Measurements from ENCODE around the gene FBXO15.

FBXO15 gene

GRCh38 chr18:74147491-74147778 lies 199 bp downstream of the FBXO15 start:
- H3K4me3 ChIP-seq (replicated peaks; ENCODE audit: low read depth, low read length), result peak overlapping the region; percentile 100
- TF ChIP-seq CTCF (IDR thresholded peaks at IDR 0.05; ENCODE audit: low read length, missing control alignments), result no peak

GRCh38 chr18:74146756-74147155 lies 878 bp downstream of the FBXO15 start:
- DNase-seq (ENCODE audit: low read depth), result no peak
- TF ChIP-seq CTCF (IDR thresholded peaks at IDR 0.05; ENCODE audit: low read length, missing control alignments), result no peak
- no peak overlapping the region for H3K4me3 ChIP-seq (replicated peaks; ENCODE audit: low read depth, low read length)

More at GRCh38 chr18:74147491-74147778, 199 bp downstream of the FBXO15 start:
- DNase-seq (ENCODE audit: low read depth), result no peak

GRCh38 chr18:74142252-74142651 lies 5.4 kb downstream of the FBXO15 start:
- no peak for DNase-seq (ENCODE audit: low read depth)
- no peak overlapping the region for H3K4me3 ChIP-seq (replicated peaks; ENCODE audit: low read depth, low read length)
- TF ChIP-seq CTCF (IDR thresholded peaks at IDR 0.05; ENCODE audit: low read length, missing control alignments), result no peak

GRCh38 chr18:74141667-74142066 lies 6.0 kb downstream of the FBXO15 start:
- DNase-seq (ENCODE audit: low read depth), result no peak
- no peak overlapping the region for H3K4me3 ChIP-seq (replicated peaks; ENCODE audit: low read depth, low read length)
- no peak for TF ChIP-seq CTCF (IDR thresholded peaks at IDR 0.05; ENCODE audit: low read length, missing control alignments)

- no peak overlapping the region for H3K4me3 ChIP-seq (replicated peaks; ENCODE audit: low read depth, low read length)
- no peak for TF ChIP-seq CTCF (IDR thresholded peaks at IDR 0.05; ENCODE audit: low read length, missing control alignments)
- DNase-seq (ENCODE audit: low read depth), result no peak
These were observed 7.1 kb downstream of the FBXO15 start for GRCh38 chr18:74140582-74140981.

GRCh38 chr18:74139888-74140287 lies 7.7 kb downstream of the FBXO15 start:
- peak; percentile 44 for DNase-seq (ENCODE audit: low read depth)
- no peak for TF ChIP-seq CTCF (IDR thresholded peaks at IDR 0.05; ENCODE audit: low read length, missing control alignments)
- H3K4me3 ChIP-seq (replicated peaks; ENCODE audit: low read depth, low read length), result no peak overlapping the region

GRCh38 chr18:74139411-74139810 lies 8.2 kb downstream of the FBXO15 start:
- no peak overlapping the region for H3K4me3 ChIP-seq (replicated peaks; ENCODE audit: low read depth, low read length)
- no peak for TF ChIP-seq CTCF (IDR thresholded peaks at IDR 0.05; ENCODE audit: low read length, missing control alignments)
- no peak for DNase-seq (ENCODE audit: low read depth)

All from fibroblast of pulmonary artery (primary cell).